SU-DHL-6 (cell line): ENCODE measurements around the gene IRX2.

Experiments
- H2AFZ ChIP-seq: fragments of 200-600 bp; sonication (generic); 2 replicates; pipeline ENCODE4 v1.6.1; 2014; ENCODE audit warnings: low read depth, mild to moderate bottlenecking, moderate library complexity, mixed read lengths, antibody characterized with exemption, low read length; ENCODE audit not compliant: severe bottlenecking
- H3F3A ChIP-seq: fragments of 200-600 bp; shearing (Covaris generic); 2 replicates; pipeline ENCODE4 v1.6.0; 2016; ENCODE audit warnings: antibody characterized with exemption, mild to moderate bottlenecking; ENCODE audit not compliant: insufficient read depth
- H3K27ac ChIP-seq: fragments of 200-600 bp; sonication (generic); 2 replicates; pipeline ENCODE4 v1.5.1; 2016; ENCODE audit warnings: low read depth, mild to moderate bottlenecking, low read length, moderate library complexity, mixed read lengths
- H3K27me3 ChIP-seq: fragments of 200-600 bp; sonication (generic), shearing (Covaris generic); 2 replicates; pipeline ENCODE4 v1.6.0; 2014; ENCODE audit warnings: mild to moderate bottlenecking, low read length
- H3K36me3 ChIP-seq: fragments of 200-600 bp; sonication (generic); 2 replicates; pipeline ENCODE4 v1.6.1; 2014; ENCODE audit warnings: mild to moderate bottlenecking, low read length, mixed read lengths
- H3K4me2 ChIP-seq: fragments of 300-600, 200-600 bp; shearing (Covaris generic), sonication (generic); 2 replicates; pipeline ENCODE4 v1.6.0; 2014; ENCODE audit warnings: low read length, low read depth, mild to moderate bottlenecking; ENCODE audit not compliant: poor library complexity, severe bottlenecking
- H3K4me3 ChIP-seq: fragments of 200-600 bp; sonication (generic); 2 replicates; pipeline ENCODE4 v1.5.1; 2014; ENCODE audit warnings: antibody characterized with exemption, low read length, mild to moderate bottlenecking, mixed read lengths; ENCODE audit not compliant: insufficient read depth, poor library complexity, severe bottlenecking
- H3K79me2 ChIP-seq: fragments of 200-600 bp; sonication (generic); 2 replicates; pipeline ENCODE4 v1.6.1; 2014; ENCODE audit warnings: mild to moderate bottlenecking, low read length, moderate library complexity; ENCODE audit not compliant: insufficient read depth
- H3K9ac ChIP-seq: fragments of 200-600 bp; sonication (generic); 2 replicates; pipeline ENCODE4 v1.7.0; 2014; ENCODE audit warnings: mild to moderate bottlenecking, low read length
- H3K9me2 ChIP-seq: fragments of 200-600 bp; sonication (generic); replicated peaks from 2 replicates; pipeline ENCODE4 v1.6.1; 2014; ENCODE audit warnings: low read length; ENCODE audit not compliant: insufficient read depth
- H3K9me3 ChIP-seq: fragments of 200-600 bp; sonication (generic); 2 replicates; pipeline ENCODE4 v1.6.1; 2014; ENCODE audit warnings: low read length, mixed read lengths; ENCODE audit not compliant: insufficient read depth
- H4K20me1 ChIP-seq: fragments of 200-600 bp; sonication (generic); 2 replicates; pipeline ENCODE4 v1.6.1; 2014; ENCODE audit warnings: low read depth, mild to moderate bottlenecking, antibody characterized with exemption, low read length, moderate library complexity, mixed read lengths
- CTCF ChIP-seq: fragments of 200-600 bp; sonication (generic); IDR thresholded peaks from one replicate; pipeline ENCODE4 v1.5.1; 2017; ENCODE audit warnings: antibody characterized with exemption, mild to moderate bottlenecking, low read length, moderate library complexity; ENCODE audit not compliant: insufficient read depth, poor library complexity, severe bottlenecking
- EZH2phosphoT487 ChIP-seq: fragments of 200-600 bp; sonication (generic), shearing (Covaris generic); conservative IDR thresholded peaks from 2 replicates; pipeline ENCODE4 v1.6.1; 2018; ENCODE audit warnings: mild to moderate bottlenecking, antibody characterized with exemption, low read length, moderate library complexity, mixed read lengths

Gene IRX2

GRCh38 chr5:2773327-2773726 is 21.9 kb upstream of the IRX2 start:
- no peaks in the 10 kb centered on the region for H3K27me3 ChIP-seq

DNA sequence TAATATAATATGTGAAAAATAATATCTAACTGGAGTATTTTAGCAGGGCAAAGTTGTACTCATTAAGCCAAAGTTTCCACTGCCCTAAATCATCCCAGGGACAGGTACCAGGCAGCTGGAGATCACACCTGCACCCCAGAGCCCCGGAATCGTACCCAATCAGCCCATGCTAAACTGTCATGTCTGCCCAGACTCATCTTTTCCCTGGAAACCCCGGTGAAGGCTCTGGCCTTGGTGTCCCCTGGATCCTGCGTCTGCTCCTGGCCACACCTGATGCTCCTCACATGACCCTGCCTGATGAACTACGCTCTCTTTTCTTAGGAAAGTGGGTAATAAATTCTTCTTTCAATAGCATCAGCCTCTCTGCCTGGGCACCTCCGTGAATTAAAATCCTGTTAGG is 15.6 kb upstream of the IRX2 start:
- Histone ChIP-seq H3F3A (no peaks in the 10 kb centered on the region), H3K4me3 (no peak overlapping the region), H3K9me3 (no peaks in the 10 kb centered on the region), H3K36me3 (no peaks in the 10 kb centered on the region), H3K27ac (no peak overlapping the region), H3K9ac (no peak overlapping the region), H2AFZ (no peak overlapping the region), H3K79me2 (no peaks in the 10 kb centered on the region), H3K9me2 (no peaks in the 10 kb centered on the region), H3K4me2 (no peak overlapping the region), H3K27me3 (no peaks in the 10 kb centered on the region), H4K20me1 (no peaks in the 10 kb centered on the region)
- TF ChIP-seq CTCF (no peak), EZH2phosphoT487 (no peak)

More at GRCh38 chr5:2773327-2773726, 21.9 kb upstream of the IRX2 start:
- Histone ChIP-seq H4K20me1 (no peaks in the 10 kb centered on the region), H2AFZ (no peak overlapping the region), H3K9me3 (no peaks in the 10 kb centered on the region), H3K9ac (no peak overlapping the region), H3K4me3 (no peak overlapping the region), H3K79me2 (no peaks in the 10 kb centered on the region), H3F3A (no peaks in the 10 kb centered on the region), H3K27ac (no peak overlapping the region), H3K36me3 (no peaks in the 10 kb centered on the region), H3K4me2 (no peak overlapping the region), H3K9me2 (no peaks in the 10 kb centered on the region)
- TF ChIP-seq CTCF (no peak), EZH2phosphoT487 (no peak)

GRCh38 chr5:2764581-2764980 is 13.1 kb upstream of the IRX2 start:
- no peaks in the 10 kb centered on the region for H3K79me2 ChIP-seq
- no peaks in the 10 kb centered on the region for H3K36me3 ChIP-seq
- H3K4me3 ChIP-seq, result no peak overlapping the region
- no peaks in the 10 kb centered on the region for H3K27me3 ChIP-seq
- TF ChIP-seq EZH2phosphoT487 (no peak), CTCF (no peak)
- H3K27ac ChIP-seq, result no peak overlapping the region
- no peaks in the 10 kb centered on the region for H3K9me3 ChIP-seq
- no peaks in the 10 kb centered on the region for H4K20me1 ChIP-seq
- H3F3A ChIP-seq, result no peaks in the 10 kb centered on the region
- H3K9me2 ChIP-seq, result no peaks in the 10 kb centered on the region
- no peak overlapping the region for H2AFZ ChIP-seq
- no peak overlapping the region for H3K4me2 ChIP-seq
- no peak overlapping the region for H3K9ac ChIP-seq

DNA sequence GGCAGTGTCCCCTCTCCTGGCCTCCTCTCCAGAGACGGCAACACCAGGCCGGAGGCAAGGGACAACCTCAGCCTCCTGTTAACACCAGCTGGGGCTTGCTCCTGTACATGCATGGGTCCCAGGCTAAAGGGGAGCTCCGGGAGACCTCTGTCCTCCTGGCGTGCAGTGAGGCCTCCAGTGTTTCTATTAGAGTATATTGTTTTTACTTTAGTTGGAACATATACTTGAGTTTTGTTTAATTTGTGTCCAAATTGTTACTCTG is 12.0 kb upstream of the IRX2 start:
- Histone ChIP-seq H3K27ac (no peak overlapping the region), H3K79me2 (no peaks in the 10 kb centered on the region), H3K36me3 (no peaks in the 10 kb centered on the region), H3K9me3 (no peaks in the 10 kb centered on the region), H3K9ac (no peak overlapping the region), H4K20me1 (no peaks in the 10 kb centered on the region), H3K27me3 (no peaks in the 10 kb centered on the region), H2AFZ (no peak overlapping the region), H3K4me3 (no peak overlapping the region), H3F3A (no peaks in the 10 kb centered on the region), H3K9me2 (no peaks in the 10 kb centered on the region), H3K4me2 (no peak overlapping the region)
- TF ChIP-seq EZH2phosphoT487 (no peak), CTCF (no peak)
